Neural progenitor cell (in vitro differentiated cells): ENCODE data around the gene CARMIL1.

Source experiments
- EZH2 ChIP-seq: fragments of 200-600 bp; sonication (generic); IDR thresholded peaks from 2 replicates; pipeline ENCODE4 v1.6.1; 2017; ENCODE audit warnings: antibody characterized with exemption, mild to moderate bottlenecking, moderate library complexity
- EZH2phosphoT487 ChIP-seq: fragments of 200-600 bp; sonication (generic); IDR thresholded peaks from 2 replicates; pipeline ENCODE4 v1.6.1; 2017; ENCODE audit warnings: antibody characterized with exemption
- TF ChIP-seq, protein P1 (sequence below): fragments of 200-600 bp; sonication (generic); IDR thresholded peaks from 2 replicates; pipeline ENCODE4 v1.5.1; 2017; ENCODE audit warnings: antibody characterized with exemption, mild to moderate bottlenecking

DNA sequence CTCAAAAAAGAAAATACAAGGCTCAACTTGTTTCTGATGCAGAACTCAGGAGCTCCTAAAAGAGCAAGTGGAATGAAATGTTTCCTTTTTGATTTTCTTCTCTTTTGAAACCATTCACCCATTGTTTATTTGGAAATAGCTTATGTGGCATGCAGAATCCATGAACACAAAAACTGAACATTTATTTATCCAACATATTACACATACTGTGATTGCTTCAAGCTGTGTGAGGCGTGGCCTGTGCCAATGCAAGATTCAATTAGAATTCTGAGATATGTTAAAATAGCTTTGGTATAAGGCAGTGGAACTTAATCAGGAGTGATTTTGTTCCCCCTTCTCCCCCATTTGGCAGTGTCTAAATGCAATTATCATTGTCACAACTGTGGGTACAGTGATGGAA, 45.9 kb upstream of the CARMIL1 start:
- TF ChIP-seq, protein P1, sequence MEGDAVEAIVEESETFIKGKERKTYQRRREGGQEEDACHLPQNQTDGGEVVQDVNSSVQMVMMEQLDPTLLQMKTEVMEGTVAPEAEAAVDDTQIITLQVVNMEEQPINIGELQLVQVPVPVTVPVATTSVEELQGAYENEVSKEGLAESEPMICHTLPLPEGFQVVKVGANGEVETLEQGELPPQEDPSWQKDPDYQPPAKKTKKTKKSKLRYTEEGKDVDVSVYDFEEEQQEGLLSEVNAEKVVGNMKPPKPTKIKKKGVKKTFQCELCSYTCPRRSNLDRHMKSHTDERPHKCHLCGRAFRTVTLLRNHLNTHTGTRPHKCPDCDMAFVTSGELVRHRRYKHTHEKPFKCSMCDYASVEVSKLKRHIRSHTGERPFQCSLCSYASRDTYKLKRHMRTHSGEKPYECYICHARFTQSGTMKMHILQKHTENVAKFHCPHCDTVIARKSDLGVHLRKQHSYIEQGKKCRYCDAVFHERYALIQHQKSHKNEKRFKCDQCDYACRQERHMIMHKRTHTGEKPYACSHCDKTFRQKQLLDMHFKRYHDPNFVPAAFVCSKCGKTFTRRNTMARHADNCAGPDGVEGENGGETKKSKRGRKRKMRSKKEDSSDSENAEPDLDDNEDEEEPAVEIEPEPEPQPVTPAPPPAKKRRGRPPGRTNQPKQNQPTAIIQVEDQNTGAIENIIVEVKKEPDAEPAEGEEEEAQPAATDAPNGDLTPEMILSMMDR: no peak
- no peak for TF ChIP-seq EZH2
- no peak for TF ChIP-seq EZH2phosphoT487
